ENCODE measurements around the gene RNF208. TPM values are rescaled to one million over a fixed set of nuclear protein-coding genes. Genes with fewer than 3 reads are reported as not detected.

RNF208 gene
- polyA plus RNA-seq, 1 donor from 2014 or later: 1.5 TPM

DNA sequence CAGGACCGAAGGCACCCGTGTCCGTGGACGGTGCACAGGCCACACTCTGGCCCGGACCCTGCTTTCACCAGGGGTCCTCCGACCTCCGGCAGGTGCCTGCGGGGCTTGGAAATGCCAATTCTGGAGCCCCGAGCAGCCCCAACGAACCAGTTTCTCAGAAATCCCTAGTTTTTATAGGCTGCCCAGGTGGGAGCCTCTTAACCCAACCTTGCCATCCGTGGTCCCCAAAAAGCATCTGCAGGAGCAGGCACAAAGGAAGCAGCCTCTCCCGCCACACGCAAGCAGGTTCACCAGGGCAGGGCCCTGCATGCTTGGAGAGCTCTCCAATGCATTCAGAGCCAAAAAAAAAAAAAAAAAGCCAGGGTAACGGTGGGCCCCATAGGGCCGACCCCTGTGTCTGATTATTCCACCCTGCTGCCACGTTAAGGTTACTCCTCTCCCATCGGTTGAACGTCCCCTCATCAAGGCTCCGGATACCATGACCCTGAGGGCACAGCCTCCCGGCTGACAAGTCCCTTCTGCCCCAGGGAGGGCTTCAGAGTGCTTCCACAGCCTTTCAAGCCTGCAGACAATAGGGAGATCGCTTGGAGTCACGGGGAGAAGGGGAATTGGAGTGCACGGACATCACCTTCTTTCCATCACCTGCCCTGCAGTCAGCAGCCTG lies 20.7 kb downstream of the RNF208 start:
- Histone ChIP-seq H3K4me3 (ENCODE audit: low read length) (peak overlapping the region; percentile 86), H3K27ac (ENCODE audit: low read length) (peak overlapping the region; percentile 49), H3K9me2 (ENCODE audit: insufficient read depth, low read length) (no peaks in the 10 kb centered on the region), H4K20me1 (ENCODE audit: insufficient read depth) (no peaks in the 10 kb centered on the region), H2AFZ (ENCODE audit: low read depth, low read length) (peak overlapping the region; percentile 51), H3K79me2 (replicated peaks; ENCODE audit: insufficient read depth, low read length) (peaks cover 27% of the 10 kb centered on the region), H3K36me3 (ENCODE audit: insufficient read depth, low read length) (no peaks in the 10 kb centered on the region), H3K27me3 (ENCODE audit: insufficient read depth, low read depth, low read length) (no peaks in the 10 kb centered on the region), H3K4me2 (ENCODE audit: low read length) (peak overlapping the region; percentile 96), H3K9ac (ENCODE audit: low read length) (peak overlapping the region; percentile 70), H3K9me3 (ENCODE audit: low read length) (no peaks in the 10 kb centered on the region), H3F3A (ENCODE audit: insufficient read depth, low read length, poor library complexity, severe bottlenecking) (no peaks in the 10 kb centered on the region)
- TF ChIP-seq CTCF (IDR thresholded peaks at IDR 0.05; ENCODE audit: poor library complexity, severe bottlenecking) (no peak), EZH2 (IDR thresholded peaks at IDR 0.05; ENCODE audit: borderline replicate concordance, insufficient read depth, low read length, poor library complexity, severe bottlenecking) (no peak), RAD21 (conservative IDR thresholded peaks at IDR 0.05) (no peak), MXI1 (conservative IDR thresholded peaks at IDR 0.05; ENCODE audit: poor library complexity, severe bottlenecking) (no peak), REST (IDR thresholded peaks at IDR 0.05; ENCODE audit: borderline replicate concordance) (no peak), TAF1 (IDR thresholded peaks at IDR 0.05; ENCODE audit: low read depth) (no peak), EP300 (conservative IDR thresholded peaks at IDR 0.05; ENCODE audit: poor library complexity, severe bottlenecking) (no peak), POLR2AphosphoS5 (IDR thresholded peaks at IDR 0.05) (no peak), SMC3 (conservative IDR thresholded peaks at IDR 0.05; ENCODE audit: poor library complexity) (no peak)

DNA sequence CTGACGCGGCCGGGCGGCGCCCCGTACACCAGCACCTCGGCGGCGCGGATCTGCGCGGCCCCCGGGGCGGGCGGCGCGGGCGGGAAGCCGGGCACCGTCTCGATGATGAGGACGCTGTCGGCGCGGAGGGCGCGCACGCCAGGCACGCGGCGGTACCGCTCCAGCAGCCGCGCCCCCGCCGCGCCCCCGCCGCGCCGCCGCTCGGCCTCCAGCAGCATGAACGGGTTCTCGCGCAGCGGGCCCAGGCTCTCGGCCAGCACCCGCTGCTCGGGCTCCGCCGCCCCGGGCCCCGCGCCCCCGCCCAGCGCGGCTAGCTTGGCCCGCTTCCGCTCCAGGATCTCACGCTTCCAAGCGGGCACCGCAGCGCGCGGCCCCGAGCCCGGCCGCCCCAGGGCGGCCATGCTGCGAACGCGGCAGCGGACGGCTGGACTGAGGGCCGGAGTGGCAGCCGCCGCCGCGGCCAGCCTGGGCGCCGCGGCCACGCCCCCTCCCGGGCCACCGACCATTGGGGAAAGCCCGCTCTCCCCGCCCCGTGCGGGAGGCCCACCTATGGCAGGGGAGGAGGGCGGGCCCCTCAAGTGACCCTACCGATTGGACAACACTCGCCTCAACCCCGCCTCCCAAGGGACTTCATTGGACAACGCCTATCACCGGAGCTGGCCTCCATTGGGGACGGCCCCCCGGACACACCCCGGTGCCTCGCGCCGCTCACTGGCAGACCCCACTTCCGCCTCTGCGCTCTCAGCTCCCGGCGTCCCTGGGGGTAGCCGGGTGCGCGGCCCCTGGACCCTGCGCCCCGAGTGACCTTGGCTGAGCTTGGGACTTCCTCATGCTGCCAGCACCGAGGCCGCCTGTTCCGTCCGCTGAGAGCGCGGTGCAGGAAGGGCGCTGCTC lies 21.5 kb downstream of the RNF208 start, which contains the start of gene TPRN:
Gene TPRN, minus strand, starts transcription at position 431 of the 894 bp plus-strand sequence. Its CDS starts 30 bp downstream, at position 401.
- Histone ChIP-seq H3K27ac (ENCODE audit: low read length) (peak within 1 kb of the TSS; percentile 49), H3F3A (ENCODE audit: insufficient read depth, low read length, poor library complexity, severe bottlenecking) (no peaks in the 10 kb centered on the region), H3K79me2 (replicated peaks; ENCODE audit: insufficient read depth, low read length) (peaks cover 19% of the 10 kb centered on the region), H3K36me3 (ENCODE audit: insufficient read depth, low read length) (no peaks in the 10 kb centered on the region), H2AFZ (ENCODE audit: low read depth, low read length) (peak within 1 kb of the TSS; percentile 51), H3K4me3 (ENCODE audit: low read length) (peak within 1 kb of the TSS; percentile 86), H3K9me3 (ENCODE audit: low read length) (no peaks in the 10 kb centered on the region), H3K9ac (ENCODE audit: low read length) (peak within 1 kb of the TSS; percentile 70), H3K4me2 (ENCODE audit: low read length) (peak within 1 kb of the TSS; percentile 96), H3K27me3 (ENCODE audit: insufficient read depth, low read depth, low read length) (no peaks in the 10 kb centered on the region), H3K9me2 (ENCODE audit: insufficient read depth, low read length) (no peaks in the 10 kb centered on the region), H4K20me1 (ENCODE audit: insufficient read depth) (no peaks in the 10 kb centered on the region)
- TF ChIP-seq POLR2AphosphoS5 (IDR thresholded peaks at IDR 0.05) (peak; percentile 26), EP300 (conservative IDR thresholded peaks at IDR 0.05; ENCODE audit: poor library complexity, severe bottlenecking) (peak; percentile 26), SMC3 (conservative IDR thresholded peaks at IDR 0.05; ENCODE audit: poor library complexity) (peak; percentile 9), RAD21 (conservative IDR thresholded peaks at IDR 0.05) (no peak), MXI1 (conservative IDR thresholded peaks at IDR 0.05; ENCODE audit: poor library complexity, severe bottlenecking) (peak; percentile 76)
